NB4 (cell line): ENCODE measurements around the gene CSF1R.
A peak's percentile ranks its signal among the peaks of the same experiment; 100 is the strongest.

Experiments
- DNase-seq: peaks from one replicate; pipeline ENCODE4 v3.0.0; 2010; ENCODE audit warnings: low read depth
- H3K4me3 ChIP-seq: one replicate; pipeline ENCODE4 v1.5.1; 2011; ENCODE audit warnings: mild to moderate bottlenecking, low read depth, low read length, moderate library complexity
- CTCF ChIP-seq: IDR thresholded peaks from one replicate; pipeline ENCODE4 v1.5.1; 2012; ENCODE audit warnings: low read depth, low read length
- MAX ChIP-seq: IDR thresholded peaks from 2 replicates; pipeline ENCODE4 v1.6.1; 2011; ENCODE audit warnings: low read depth, low read length
- MYC ChIP-seq: IDR thresholded peaks from 2 replicates; pipeline ENCODE4 v1.6.1; 2011; ENCODE audit warnings: low read depth, low read length
- POLR2A ChIP-seq: IDR thresholded peaks from 2 replicates; pipeline ENCODE4 v1.6.1; 2011; ENCODE audit warnings: mild to moderate bottlenecking; ENCODE audit not compliant: insufficient read length; ENCODE audit errors: extremely low read depth

CSF1R gene

GRCh38 chr5:150022681-150023080 is 63.7 kb downstream of the CSF1R start:
- no peak overlapping the region for H3K4me3 ChIP-seq

GRCh38 chr5:150022158-150022531 is 64.2 kb downstream of the CSF1R start:
- no peak for TF ChIP-seq POLR2A
- no peak for TF ChIP-seq MYC
- no peak for TF ChIP-seq MAX
- TF ChIP-seq CTCF, result no peak
- H3K4me3 ChIP-seq, result no peak overlapping the region
- DNase-seq, result peak; percentile 37

More at GRCh38 chr5:150022681-150023080, 63.7 kb downstream of the CSF1R start:
- no peak for DNase-seq
- no peak for TF ChIP-seq MYC
- no peak for TF ChIP-seq MAX
- no peak for TF ChIP-seq CTCF

- TF ChIP-seq CTCF (no peak), POLR2A (no peak), MAX (no peak), MYC (no peak)
- no peak overlapping the region for H3K4me3 ChIP-seq
Measured at GRCh38 chr5:150021491-150022157, 64.7 kb downstream of the CSF1R start.

GRCh38 chr5:150020249-150020648 is 66.1 kb downstream of the CSF1R start:
- H3K4me3 ChIP-seq, result no peak overlapping the region
- no peak for DNase-seq
- TF ChIP-seq POLR2A (no peak), MAX (no peak), MYC (no peak), CTCF (no peak)

More at GRCh38 chr5:150021491-150022157, 64.7 kb downstream of the CSF1R start:
- DNase-seq, result no peak

- DNase-seq, result no peak
- no peak for TF ChIP-seq MAX
- no peak for TF ChIP-seq POLR2A
- TF ChIP-seq CTCF, result no peak
- no peak for TF ChIP-seq MYC
Measured at GRCh38 chr5:150017226-150018005, 68.9 kb downstream of the CSF1R start.

More at GRCh38 chr5:150017226-150018005, 68.9 kb downstream of the CSF1R start:
- H3K4me3 ChIP-seq, result no peak overlapping the region
